GM12864 (cell line): ENCODE results near the gene NFIX.

Experiments used
- DNase-seq: peaks from one replicate; pipeline ENCODE4 v3.0.0-alpha.2; 2011; ENCODE audit warnings: low read depth
- H3K4me3 ChIP-seq: 2 replicates; pipeline ENCODE4 v1.5.1; 2011; ENCODE audit warnings: mild to moderate bottlenecking, low read depth, low read length, control low read depth
- CTCF ChIP-seq: IDR thresholded peaks from 2 replicates; pipeline ENCODE4 v1.5.1; 2011; ENCODE audit warnings: low read depth, mild to moderate bottlenecking, moderate library complexity, low read length, control low read depth, inconsistent platforms; ENCODE audit errors: missing control alignments

NFIX gene

DNA sequence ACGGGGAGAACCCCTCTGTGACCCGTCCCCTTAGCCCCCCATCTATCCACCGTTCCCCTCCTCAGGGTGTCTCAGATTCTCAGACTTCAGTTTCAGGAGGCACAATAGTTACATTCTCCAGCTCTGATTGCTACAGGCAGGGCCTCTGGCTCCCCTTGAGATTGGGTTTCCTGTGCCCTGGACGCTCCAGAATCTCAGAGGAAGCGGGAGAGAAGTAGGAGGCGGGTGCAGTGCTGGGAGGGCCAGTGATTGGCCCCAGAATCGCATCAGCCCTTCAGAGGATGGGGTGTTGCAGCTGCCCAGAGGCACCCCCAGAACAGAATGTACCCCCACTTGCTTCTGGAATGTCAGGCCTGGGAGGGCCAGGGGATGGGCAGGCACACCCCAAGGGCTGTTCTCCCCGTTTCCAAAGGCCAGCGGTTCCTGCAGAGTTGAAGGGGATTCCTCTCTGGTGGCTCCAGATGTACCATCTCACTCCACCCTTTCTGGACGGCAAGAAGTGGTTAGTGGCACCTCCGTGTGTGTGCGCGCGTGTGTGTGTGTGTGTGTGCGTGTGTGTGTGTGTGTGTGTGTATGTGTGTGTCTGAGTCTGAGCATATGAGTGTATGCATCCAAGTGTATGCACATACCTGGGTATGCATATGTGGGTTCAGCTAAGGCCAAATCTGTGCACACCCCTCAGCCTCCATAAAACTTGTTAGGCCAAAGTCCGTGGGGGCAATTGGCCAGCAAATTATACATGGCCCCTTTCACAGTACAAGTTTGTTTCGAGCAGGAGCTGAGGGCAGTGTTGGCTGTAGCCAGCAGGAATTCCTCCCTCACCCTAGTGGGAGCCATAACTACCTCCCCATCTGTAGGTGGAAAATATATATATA is 71.9 kb downstream of the NFIX start:
- TF ChIP-seq CTCF, result no peak
- no peak for DNase-seq
- H3K4me3 ChIP-seq, result no peak overlapping the region

- H3K4me3 ChIP-seq, result no peak overlapping the region
- no peak for TF ChIP-seq CTCF
- DNase-seq, result no peak
Observed at GRCh38 chr19:13068085-13068846, 73.0 kb downstream of the NFIX start.

- DNase-seq, result no peak
- H3K4me3 ChIP-seq, result no peak overlapping the region
- no peak for TF ChIP-seq CTCF
Observed at GRCh38 chr19:13069415-13070359, 74.4 kb downstream of the NFIX start.

DNA sequence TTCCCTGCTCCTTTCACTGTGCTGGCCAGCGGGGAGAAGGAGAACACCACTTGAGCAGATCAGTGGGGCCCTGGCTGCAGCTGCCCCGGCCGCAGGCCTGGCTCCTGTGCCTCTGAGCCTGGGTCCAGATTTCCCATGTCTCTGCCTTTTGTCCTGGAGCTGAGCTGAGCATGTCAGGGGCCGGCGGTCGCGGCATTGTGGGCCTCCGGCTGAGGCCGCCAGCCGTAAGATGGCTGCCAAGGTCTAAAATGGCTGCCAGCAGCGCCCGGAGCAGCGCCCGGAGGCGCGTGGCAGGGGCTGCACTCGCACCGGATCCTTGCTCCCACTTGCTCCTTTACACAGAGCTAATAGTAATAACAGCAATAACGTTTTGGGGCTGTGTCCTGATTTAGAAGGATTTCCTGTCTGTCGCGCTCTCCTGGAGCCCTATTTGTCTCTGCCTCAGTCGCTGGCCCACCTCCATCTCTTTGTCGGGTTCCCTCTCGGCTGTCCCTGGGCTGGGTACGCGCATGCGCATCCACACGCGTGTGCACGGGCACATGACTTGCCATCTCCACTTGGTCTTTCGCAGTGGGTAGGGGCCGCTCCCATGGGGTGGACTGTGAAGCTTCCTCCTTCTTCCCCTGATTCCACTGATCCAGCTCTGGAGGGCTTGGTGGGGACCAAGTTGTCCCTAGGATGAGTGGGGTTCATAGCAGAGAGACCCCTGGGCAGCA is 75.3 kb downstream of the NFIX start:
- H3K4me3 ChIP-seq, result no peak overlapping the region
- DNase-seq, result no peak
- no peak for TF ChIP-seq CTCF

- no peak overlapping the region for H3K4me3 ChIP-seq
- TF ChIP-seq CTCF, result no peak
- DNase-seq, result no peak
Observed at GRCh38 chr19:13071444-13072187, 76.3 kb downstream of the NFIX start.
